PC-3 (cell line): Measurements from ENCODE around the gene VCAN. TPM values are rescaled to one million over a fixed set of nuclear protein-coding genes. Genes with fewer than 3 reads are reported as not detected.

ENCODE experiments used
- ATAC-seq: fragments of 200-7000 bp; cut with Tn5 transposase; 2 replicates; pipeline ENCODE4 v1.9.1; 2020; ENCODE audit warnings: mild to moderate bottlenecking, moderate library complexity
- BruUV-seq: library from RNA; stranded (reverse); fragments of 400-500 nt; replicated peaks from 2 replicates; lab custom pipeline; 2021; lab: Mats Ljungman, UMichigan
- CTCF ChIA-PET: fragments of 300-600 bp; sonication (Branson Sonifier 250); formaldehyde crosslinking; loops from one replicate; lab custom pipeline; 2022; ENCODE audit warnings: antibody characterized with exemption; lab: Charles Lee
- POLR2A ChIA-PET: fragments of 300-600 bp; sonication (Branson Sonifier 250); formaldehyde crosslinking; loops from one replicate; lab custom pipeline; 2022; ENCODE audit warnings: antibody characterized with exemption; ENCODE audit not compliant: unreplicated experiment; lab: Charles Lee
- DNase-seq: peaks from one replicate; pipeline ENCODE4 v3.0.0-alpha.2; 2015
- H2AFZ ChIP-seq: fragments of 300-600 bp; sonication (generic); 2 replicates; pipeline ENCODE4 v1.6.0; 2016; ENCODE audit warnings: antibody characterized with exemption, low read length
- H3F3A ChIP-seq: fragments of 300-600 bp; sonication (generic); one replicate; pipeline ENCODE4 v1.6.0; 2017; ENCODE audit warnings: antibody characterized with exemption, low read length, control low read depth, mild to moderate bottlenecking; ENCODE audit not compliant: unreplicated experiment
- H3K27ac ChIP-seq: fragments of 300-600 bp; sonication (generic); 2 replicates; pipeline ENCODE4 v1.5.1; 2016; ENCODE audit warnings: mild to moderate bottlenecking, low read length
- H3K27me3 ChIP-seq: fragments of 300-600 bp; sonication (generic); 2 replicates; pipeline ENCODE4 v1.6.1; 2016; ENCODE audit warnings: low read length, mixed read lengths
- H3K36me3 ChIP-seq: fragments of 300-600 bp; sonication (generic); 2 replicates; pipeline ENCODE4 v1.6.1; 2016; ENCODE audit warnings: low read depth, mixed run types, low read length, mixed read lengths
- H3K4me1 ChIP-seq: fragments of 300-600 bp; sonication (generic); 2 replicates; pipeline ENCODE4 v1.5.1; 2016; ENCODE audit warnings: low read length; ENCODE audit not compliant: insufficient read depth
- H3K4me2 ChIP-seq: fragments of 300-600 bp; sonication (generic); 2 replicates; pipeline ENCODE4 v1.6.0; 2016; ENCODE audit warnings: low read length
- H3K4me3 ChIP-seq: fragments of 300-600 bp; sonication (generic); 2 replicates; pipeline ENCODE4 v1.5.1; 2016; ENCODE audit warnings: mild to moderate bottlenecking, low read length, mixed read lengths
- H3K79me2 ChIP-seq: fragments of 300-600 bp; sonication (generic); 2 replicates; pipeline ENCODE4 v1.6.1; 2017; ENCODE audit warnings: low read length, mixed read lengths
- H3K9ac ChIP-seq: fragments of 300-600 bp; sonication (generic); 2 replicates; pipeline ENCODE4 v1.6.0; 2016; ENCODE audit warnings: mild to moderate bottlenecking, low read length
- H3K9me2 ChIP-seq: fragments of 300-600 bp; sonication (generic); replicated peaks from 2 replicates; pipeline ENCODE4 v1.6.1; 2016; ENCODE audit warnings: mixed run types, low read length, mixed read lengths
- H3K9me3 ChIP-seq: fragments of 300-600 bp; sonication (generic); 2 replicates; pipeline ENCODE4 v1.6.1; 2016; ENCODE audit warnings: low read length, mixed read lengths
- H4K20me1 ChIP-seq: fragments of 300-600 bp; sonication (generic); 2 replicates; pipeline ENCODE4 v1.6.1; 2016; ENCODE audit warnings: low read length, mixed read lengths
- EZH2 ChIP-seq: fragments of 300-600 bp; sonication (generic); IDR thresholded peaks from one replicate; pipeline ENCODE4 v1.6.1; 2017; ENCODE audit warnings: antibody characterized with exemption, mild to moderate bottlenecking, low read length; ENCODE audit not compliant: unreplicated experiment
- EZH2phosphoT487 ChIP-seq: fragments of 300-600 bp; sonication (generic); IDR thresholded peaks from 2 replicates; pipeline ENCODE4 v1.6.1; 2018; ENCODE audit warnings: mild to moderate bottlenecking, antibody characterized with exemption, low read length, borderline replicate concordance
- intact Hi-C: fragments of 100-400 bp; cut with micrococcal nuclease; formaldehyde crosslinking; loops from 2 replicates; pipeline ENCODE4 v1.9.0; 2023
- total RNA-seq: library from RNA; depleted of rRNA; stranded (reverse); fragments of >200 nt; gene quantifications from 2 replicates; pipeline ENCODE4 v1.2.3, GENCODE V29; 2014
- TF ChIP-seq, protein P1 (sequence below): fragments of 300-600 bp; sonication (generic); conservative IDR thresholded peaks from 2 replicates; pipeline ENCODE4 v1.5.1; 2017; ENCODE audit warnings: antibody characterized with exemption, low read depth, mild to moderate bottlenecking, low read length

VCAN gene
- total RNA-seq, 1 experiment from 2014 or later = 6.2 TPM

DNA sequence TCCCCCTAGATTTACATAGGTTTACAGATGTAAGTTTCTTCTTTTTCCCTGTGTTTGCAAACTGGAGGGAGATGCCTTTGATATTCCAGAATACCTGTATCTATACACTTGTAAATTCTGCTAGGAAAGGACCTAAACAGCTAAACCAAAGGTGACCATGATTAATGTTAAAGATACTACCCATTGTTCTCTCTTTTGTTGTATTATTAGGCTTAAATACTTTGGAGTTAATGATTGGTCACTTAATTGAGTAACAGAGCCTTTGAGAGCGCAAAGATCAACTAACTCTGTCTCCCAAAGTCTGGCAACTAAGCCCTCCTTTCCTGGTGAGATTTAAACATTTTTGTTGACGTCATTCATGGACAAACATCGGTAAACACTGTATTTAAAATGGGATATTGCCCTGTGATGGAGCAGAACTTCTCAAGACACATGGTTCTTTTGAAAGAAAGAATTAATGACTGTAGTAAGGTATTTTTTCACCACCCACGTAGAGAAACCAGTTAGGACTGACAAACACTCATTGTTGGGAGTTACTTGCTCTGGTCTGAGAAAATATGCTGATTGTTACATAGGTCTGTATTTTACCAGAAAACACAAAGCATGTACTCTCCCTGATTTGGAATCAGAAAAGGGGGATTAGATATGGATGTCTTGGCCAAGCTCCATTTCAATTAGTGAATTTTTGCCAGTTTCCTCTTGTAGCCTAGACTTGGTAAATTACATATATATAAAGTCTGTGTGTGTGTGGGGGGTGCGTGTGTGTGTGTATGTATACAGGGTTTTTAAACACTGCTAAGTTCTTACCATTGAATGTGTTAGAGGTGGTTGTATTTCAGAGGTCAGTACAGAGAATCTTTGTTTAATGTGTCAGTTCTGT is 4.6 kb downstream of the VCAN start:
- Histone ChIP-seq H3K79me2 (no peaks in the 10 kb centered on the region), H3K9ac (no peak overlapping the region), H4K20me1 (no peaks in the 10 kb centered on the region), H3F3A (no peaks in the 10 kb centered on the region), H3K27ac (no peak overlapping the region), H3K4me1 (peaks cover 27% of the 10 kb centered on the region), H2AFZ (no peak overlapping the region), H3K27me3 (no peaks in the 10 kb centered on the region), H3K4me2 (peak overlapping the region; percentile 96; the same call in 1 of the 2 replicates), H3K36me3 (no peaks in the 10 kb centered on the region), H3K9me2 (no peaks in the 10 kb centered on the region), H3K4me3 (no peak overlapping the region), H3K9me3 (no peaks in the 10 kb centered on the region)
- intact Hi-C loops = no loop called here
- TF ChIP-seq, protein P1, sequence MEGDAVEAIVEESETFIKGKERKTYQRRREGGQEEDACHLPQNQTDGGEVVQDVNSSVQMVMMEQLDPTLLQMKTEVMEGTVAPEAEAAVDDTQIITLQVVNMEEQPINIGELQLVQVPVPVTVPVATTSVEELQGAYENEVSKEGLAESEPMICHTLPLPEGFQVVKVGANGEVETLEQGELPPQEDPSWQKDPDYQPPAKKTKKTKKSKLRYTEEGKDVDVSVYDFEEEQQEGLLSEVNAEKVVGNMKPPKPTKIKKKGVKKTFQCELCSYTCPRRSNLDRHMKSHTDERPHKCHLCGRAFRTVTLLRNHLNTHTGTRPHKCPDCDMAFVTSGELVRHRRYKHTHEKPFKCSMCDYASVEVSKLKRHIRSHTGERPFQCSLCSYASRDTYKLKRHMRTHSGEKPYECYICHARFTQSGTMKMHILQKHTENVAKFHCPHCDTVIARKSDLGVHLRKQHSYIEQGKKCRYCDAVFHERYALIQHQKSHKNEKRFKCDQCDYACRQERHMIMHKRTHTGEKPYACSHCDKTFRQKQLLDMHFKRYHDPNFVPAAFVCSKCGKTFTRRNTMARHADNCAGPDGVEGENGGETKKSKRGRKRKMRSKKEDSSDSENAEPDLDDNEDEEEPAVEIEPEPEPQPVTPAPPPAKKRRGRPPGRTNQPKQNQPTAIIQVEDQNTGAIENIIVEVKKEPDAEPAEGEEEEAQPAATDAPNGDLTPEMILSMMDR = no peak
- TF ChIP-seq EZH2phosphoT487 (no peak), EZH2 (no peak)
- POLR2A ChIA-PET = no interaction called here
- DNase-seq (no peak), ATAC-seq (no peak)
- no TSS peak for BruUV-seq
- CTCF ChIA-PET = no interaction called here

DNA sequence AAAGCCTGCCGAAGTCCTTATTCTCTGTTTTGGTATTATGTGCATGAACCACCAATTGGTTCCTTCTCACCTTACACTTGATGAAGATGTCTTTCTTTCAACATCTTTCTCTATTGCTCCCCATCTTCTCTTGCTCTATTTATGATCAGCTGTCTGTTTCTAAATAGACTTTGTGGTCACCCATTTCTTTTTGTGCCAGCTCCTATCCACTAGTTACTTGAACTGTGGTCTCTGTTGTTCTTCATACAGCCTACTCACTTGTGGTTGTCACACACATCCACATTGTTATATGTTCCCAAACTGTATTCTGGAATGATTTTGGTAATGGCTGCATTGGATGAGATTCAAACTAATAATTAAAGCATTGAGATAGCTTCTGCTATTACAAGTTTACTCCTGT is 11.4 kb downstream of the VCAN start:
- Histone ChIP-seq H3K4me2 (no peak overlapping the region), H3K4me3 (no peak overlapping the region), H3K9ac (no peak overlapping the region), H2AFZ (no peak overlapping the region), H3K36me3 (no peaks in the 10 kb centered on the region), H3K4me1 (no peaks in the 10 kb centered on the region), H4K20me1 (no peaks in the 10 kb centered on the region), H3K9me3 (no peaks in the 10 kb centered on the region), H3K79me2 (no peaks in the 10 kb centered on the region), H3K9me2 (no peaks in the 10 kb centered on the region), H3K27me3 (no peaks in the 10 kb centered on the region), H3K27ac (no peak overlapping the region), H3F3A (no peaks in the 10 kb centered on the region)
- ChIA-PET CTCF (no interaction called here), POLR2A (no interaction called here)
- DNase-seq = no peak
- intact Hi-C loops = no loop called here
- ATAC-seq = no peak
- BruUV-seq = no TSS peak
- TF ChIP-seq, protein P1 = no peak

- ATAC-seq = no peak
- intact Hi-C loops = no loop called here
- no TSS peak for BruUV-seq
Observed at GRCh38 chr5:83484294-83484693, 12.8 kb downstream of the VCAN start.

More at GRCh38 chr5:83484294-83484693, 12.8 kb downstream of the VCAN start:
- DNase-seq = no peak
- TF ChIP-seq EZH2phosphoT487 (no peak), EZH2 (no peak)
- TF ChIP-seq, protein P1 = no peak
- no peak overlapping the region for H2AFZ ChIP-seq
- no peaks in the 10 kb centered on the region for H4K20me1 ChIP-seq
- ChIA-PET POLR2A (no interaction called here), CTCF (no interaction called here)
- no peaks in the 10 kb centered on the region for H3K9me3 ChIP-seq
- H3K79me2 ChIP-seq = no peaks in the 10 kb centered on the region
- H3K27ac ChIP-seq = no peak overlapping the region
- H3K9me2 ChIP-seq = no peaks in the 10 kb centered on the region
- H3K4me2 ChIP-seq = no peak overlapping the region
- no peaks in the 10 kb centered on the region for H3K27me3 ChIP-seq
- H3K36me3 ChIP-seq = no peaks in the 10 kb centered on the region
- H3K4me3 ChIP-seq = no peak overlapping the region
- no peaks in the 10 kb centered on the region for H3F3A ChIP-seq
- peaks cover 5% of the 10 kb centered on the region; the same call in 1 of the 2 replicates for H3K4me1 ChIP-seq
- H3K9ac ChIP-seq = no peak overlapping the region
